HL-60 (cell line): Measurements from ENCODE around the gene IMPA2.

ENCODE experiments used
- DNase-seq, 2 experiments: peaks; one replicate each; pipeline ENCODE4 v3.0.0-alpha.2; 2010 to 2020; ENCODE audit warnings: low read depth in 1 of 2, low spot score in 1 of 2
- H3K27ac ChIP-seq: fragments of 250-450 bp; sonication (Bioruptor Pico); replicated peaks from 2 replicates; pipeline ENCODE4 v1.5.1; 2020; ENCODE audit warnings: mild to moderate bottlenecking, moderate library complexity
- H3K27me3 ChIP-seq: fragments of 250-450 bp; sonication (Bioruptor Pico); 2 replicates; pipeline ENCODE4 v1.5.1; 2021; ENCODE audit warnings: mild to moderate bottlenecking, moderate library complexity; ENCODE audit not compliant: insufficient read depth, poor library complexity, severe bottlenecking
- H3K4me3 ChIP-seq: replicated peaks from 2 replicates; pipeline ENCODE4 v1.5.1; 2011; ENCODE audit warnings: mild to moderate bottlenecking, control low read depth, low read length; ENCODE audit not compliant: insufficient read depth
- GABPA ChIP-seq: IDR thresholded peaks from 2 replicates; pipeline ENCODE4 v1.6.1; 2012; ENCODE audit warnings: low read depth
- POLR2AphosphoS5 ChIP-seq: IDR thresholded peaks from 2 replicates; pipeline ENCODE4 v1.6.1; 2012; ENCODE audit warnings: low read depth
- SPI1 ChIP-seq: IDR thresholded peaks from 2 replicates; pipeline ENCODE4 v1.6.1; 2012; ENCODE audit warnings: low read depth, mild to moderate bottlenecking, borderline replicate concordance
- TF ChIP-seq, protein P1 (sequence below): IDR thresholded peaks from one replicate; pipeline ENCODE4 v1.5.1; 2011; ENCODE audit warnings: low read length, control low read depth, inconsistent platforms; ENCODE audit not compliant: insufficient read depth
- TF ChIP-seq, protein P2 (sequence below): IDR thresholded peaks from 2 replicates; pipeline ENCODE4 v1.6.1; 2012; ENCODE audit warnings: low read depth; ENCODE audit not compliant: insufficient replicate concordance

The IMPA2 gene

DNA sequence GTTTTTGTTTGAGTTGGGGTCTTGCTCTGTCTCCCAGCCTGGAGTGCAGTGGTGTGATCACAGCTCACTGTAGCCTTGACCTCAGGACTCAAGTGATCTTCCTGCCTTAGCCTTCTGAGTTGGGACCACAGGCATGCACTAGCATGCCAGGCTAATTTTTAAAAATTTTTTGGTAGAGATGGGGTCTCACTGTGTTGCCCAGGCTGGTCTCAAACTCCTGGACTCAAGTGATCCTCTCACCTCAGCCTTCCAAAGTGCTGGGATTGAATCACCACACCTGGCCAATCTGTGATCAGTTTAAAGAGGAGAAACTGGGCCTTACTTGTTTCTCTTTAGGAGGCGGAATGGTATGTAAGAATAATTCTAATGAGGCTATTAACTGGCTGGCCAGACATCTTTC, 49.9 kb downstream of the IMPA2 start:
- DNase-seq: no peak
- no peak for TF ChIP-seq GABPA
- TF ChIP-seq POLR2AphosphoS5: no peak
- H3K27me3 ChIP-seq: no peaks in the 10 kb centered on the region

DNA sequence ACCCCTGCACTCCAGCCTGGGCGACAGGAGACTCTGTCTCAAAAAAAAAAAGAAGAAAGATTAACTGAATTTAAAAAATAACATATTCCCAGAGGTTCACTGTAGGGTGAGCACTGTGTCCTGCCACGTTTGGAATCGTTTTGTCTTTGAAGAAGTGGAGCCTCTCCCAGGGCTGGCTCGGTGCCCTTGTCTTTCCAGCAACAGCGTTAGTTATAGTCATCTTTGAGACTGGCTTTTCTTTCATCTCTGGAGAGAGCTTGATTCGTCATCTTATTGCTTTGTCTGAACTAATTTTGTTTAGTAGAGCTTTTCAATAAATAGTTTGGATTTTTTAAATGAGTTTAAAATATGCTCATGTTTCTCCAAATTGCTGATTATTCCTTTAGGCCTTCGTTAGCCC, 50.5 kb downstream of the IMPA2 start:
- Histone ChIP-seq H3K27ac (no peak overlapping the region), H3K27me3 (no peaks in the 10 kb centered on the region), H3K4me3 (no peak overlapping the region)
- no peak for DNase-seq
- TF ChIP-seq SPI1 (no peak), POLR2AphosphoS5 (no peak), GABPA (no peak)
- TF ChIP-seq, protein P1, sequence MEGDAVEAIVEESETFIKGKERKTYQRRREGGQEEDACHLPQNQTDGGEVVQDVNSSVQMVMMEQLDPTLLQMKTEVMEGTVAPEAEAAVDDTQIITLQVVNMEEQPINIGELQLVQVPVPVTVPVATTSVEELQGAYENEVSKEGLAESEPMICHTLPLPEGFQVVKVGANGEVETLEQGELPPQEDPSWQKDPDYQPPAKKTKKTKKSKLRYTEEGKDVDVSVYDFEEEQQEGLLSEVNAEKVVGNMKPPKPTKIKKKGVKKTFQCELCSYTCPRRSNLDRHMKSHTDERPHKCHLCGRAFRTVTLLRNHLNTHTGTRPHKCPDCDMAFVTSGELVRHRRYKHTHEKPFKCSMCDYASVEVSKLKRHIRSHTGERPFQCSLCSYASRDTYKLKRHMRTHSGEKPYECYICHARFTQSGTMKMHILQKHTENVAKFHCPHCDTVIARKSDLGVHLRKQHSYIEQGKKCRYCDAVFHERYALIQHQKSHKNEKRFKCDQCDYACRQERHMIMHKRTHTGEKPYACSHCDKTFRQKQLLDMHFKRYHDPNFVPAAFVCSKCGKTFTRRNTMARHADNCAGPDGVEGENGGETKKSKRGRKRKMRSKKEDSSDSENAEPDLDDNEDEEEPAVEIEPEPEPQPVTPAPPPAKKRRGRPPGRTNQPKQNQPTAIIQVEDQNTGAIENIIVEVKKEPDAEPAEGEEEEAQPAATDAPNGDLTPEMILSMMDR: no peak
- TF ChIP-seq, protein P2, sequence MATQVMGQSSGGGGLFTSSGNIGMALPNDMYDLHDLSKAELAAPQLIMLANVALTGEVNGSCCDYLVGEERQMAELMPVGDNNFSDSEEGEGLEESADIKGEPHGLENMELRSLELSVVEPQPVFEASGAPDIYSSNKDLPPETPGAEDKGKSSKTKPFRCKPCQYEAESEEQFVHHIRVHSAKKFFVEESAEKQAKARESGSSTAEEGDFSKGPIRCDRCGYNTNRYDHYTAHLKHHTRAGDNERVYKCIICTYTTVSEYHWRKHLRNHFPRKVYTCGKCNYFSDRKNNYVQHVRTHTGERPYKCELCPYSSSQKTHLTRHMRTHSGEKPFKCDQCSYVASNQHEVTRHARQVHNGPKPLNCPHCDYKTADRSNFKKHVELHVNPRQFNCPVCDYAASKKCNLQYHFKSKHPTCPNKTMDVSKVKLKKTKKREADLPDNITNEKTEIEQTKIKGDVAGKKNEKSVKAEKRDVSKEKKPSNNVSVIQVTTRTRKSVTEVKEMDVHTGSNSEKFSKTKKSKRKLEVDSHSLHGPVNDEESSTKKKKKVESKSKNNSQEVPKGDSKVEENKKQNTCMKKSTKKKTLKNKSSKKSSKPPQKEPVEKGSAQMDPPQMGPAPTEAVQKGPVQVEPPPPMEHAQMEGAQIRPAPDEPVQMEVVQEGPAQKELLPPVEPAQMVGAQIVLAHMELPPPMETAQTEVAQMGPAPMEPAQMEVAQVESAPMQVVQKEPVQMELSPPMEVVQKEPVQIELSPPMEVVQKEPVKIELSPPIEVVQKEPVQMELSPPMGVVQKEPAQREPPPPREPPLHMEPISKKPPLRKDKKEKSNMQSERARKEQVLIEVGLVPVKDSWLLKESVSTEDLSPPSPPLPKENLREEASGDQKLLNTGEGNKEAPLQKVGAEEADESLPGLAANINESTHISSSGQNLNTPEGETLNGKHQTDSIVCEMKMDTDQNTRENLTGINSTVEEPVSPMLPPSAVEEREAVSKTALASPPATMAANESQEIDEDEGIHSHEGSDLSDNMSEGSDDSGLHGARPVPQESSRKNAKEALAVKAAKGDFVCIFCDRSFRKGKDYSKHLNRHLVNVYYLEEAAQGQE: no peak

More for the DNA sequence above, 49.9 kb downstream of the IMPA2 start:
- no peak overlapping the region for H3K4me3 ChIP-seq
- H3K27ac ChIP-seq: no peak overlapping the region

DNA sequence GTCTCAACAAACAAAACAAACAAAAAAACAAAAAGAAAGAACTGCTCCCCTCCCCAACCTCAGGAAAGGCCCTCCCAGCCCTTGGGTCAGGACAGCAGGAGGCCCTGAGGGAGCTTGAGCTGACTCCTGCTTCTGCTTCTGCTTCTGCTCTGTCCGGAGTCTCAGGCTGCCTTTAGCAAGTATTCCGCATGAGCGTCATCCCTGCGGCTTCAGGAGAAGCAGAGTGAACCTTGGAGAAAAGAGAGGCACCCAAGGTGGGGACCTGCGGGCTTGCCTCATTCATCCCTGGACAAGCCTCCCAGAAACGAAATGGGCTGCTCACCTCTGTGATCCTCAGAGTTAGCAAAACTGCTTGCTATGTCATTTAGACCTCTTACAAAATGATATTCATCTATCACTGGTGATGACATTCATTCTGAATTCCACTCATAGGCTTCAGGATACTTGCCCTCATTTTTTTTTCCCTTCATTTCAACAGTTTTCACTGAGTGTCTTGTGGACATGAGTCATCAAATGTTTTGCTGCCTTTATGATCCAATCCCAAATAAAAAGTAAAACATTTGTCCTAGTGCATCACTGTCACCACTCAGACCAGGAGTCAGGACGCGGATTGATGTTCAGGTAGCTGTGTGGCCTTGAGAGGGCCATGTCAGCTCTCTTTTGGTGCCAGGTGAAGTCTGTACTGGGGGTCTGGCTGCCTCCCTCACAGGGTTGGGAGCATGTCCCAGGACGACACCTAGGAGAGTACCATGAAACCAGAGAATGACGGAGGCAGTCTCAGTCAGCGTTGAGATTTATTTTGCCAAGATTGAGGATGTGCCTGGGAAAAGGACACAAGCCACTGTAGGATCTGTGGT, 51.7 kb downstream of the IMPA2 start:
- Histone ChIP-seq H3K4me3 (no peak overlapping the region), H3K27ac (no peak overlapping the region), H3K27me3 (no peaks in the 10 kb centered on the region)
- DNase-seq: no peak
- TF ChIP-seq, protein P2: no peak
- TF ChIP-seq POLR2AphosphoS5: 0 out of 2 replicates have a peak, but pooled peaks have one; percentile 2

DNA sequence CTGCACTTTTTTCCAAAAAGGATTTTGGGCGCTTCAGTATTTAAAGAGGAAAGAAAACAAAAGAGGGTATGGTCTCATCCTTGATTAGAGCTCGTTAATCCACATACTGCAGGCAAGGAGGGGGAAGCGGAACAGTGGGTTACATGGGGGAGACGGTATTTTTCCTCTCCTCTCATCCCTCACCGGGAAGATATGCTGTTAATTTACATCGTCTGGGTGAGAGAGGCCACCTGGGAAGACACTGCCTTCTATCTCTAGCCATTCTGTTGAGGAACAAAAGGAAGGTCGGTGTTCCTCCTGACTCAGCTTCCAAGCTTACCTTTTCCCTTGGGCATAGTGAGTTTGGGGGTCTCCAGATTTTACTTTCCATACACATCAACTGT, 52.3 kb downstream of the IMPA2 start:
- Histone ChIP-seq H3K27me3 (no peaks in the 10 kb centered on the region), H3K4me3 (no peak overlapping the region), H3K27ac (no peak overlapping the region)
- DNase-seq: no peak
- TF ChIP-seq, protein P2: no peak
- TF ChIP-seq POLR2AphosphoS5 (no peak), SPI1 (no peak), GABPA (no peak)
- TF ChIP-seq, protein P1: no peak
